WTC11 (cell line): ENCODE measurements around the gene NUDT21. TPM values are rescaled to one million over a fixed set of nuclear protein-coding genes. Genes with fewer than 3 reads are reported as not detected.

ENCODE experiments used
- ATAC-seq: fragments of 200-7000 bp; cut with Tn5 transposase; 2 replicates; pipeline ENCODE4 v1.10.0; 2021; ENCODE audit warnings: mild to moderate bottlenecking, moderate library complexity
- CTCF ChIA-PET: fragments of 300-600 bp; sonication (Branson Sonifier 250); formaldehyde crosslinking; loops from one replicate; lab custom pipeline; 2021; ENCODE audit warnings: antibody characterized with exemption; lab: Charles Lee
- POLR2A ChIA-PET: fragments of 350-600 bp; sonication (Branson Sonifier 250); formaldehyde crosslinking; loops from one replicate; lab custom pipeline; 2021; ENCODE audit warnings: antibody characterized with exemption; lab: Charles Lee
- DNase-seq: peaks from one replicate; pipeline ENCODE4 v3.0.0; 2021; ENCODE audit warnings: low spot score
- H3K27ac Mint-ChIP-seq: 2 replicates; pipeline ENCODE4 v1.8.0; 2021; ENCODE audit warnings: mixed read lengths
- H3K27me3 Mint-ChIP-seq: 2 replicates; pipeline ENCODE4 v1.8.0; 2021; ENCODE audit warnings: low read depth, mild to moderate bottlenecking, moderate library complexity, mixed read lengths
- H3K36me3 Mint-ChIP-seq: 2 replicates; pipeline ENCODE4 v1.8.0; 2021; ENCODE audit warnings: mixed read lengths
- H3K4me1 Mint-ChIP-seq: 2 replicates; pipeline ENCODE4 v1.8.0; 2022; ENCODE audit warnings: mixed read lengths
- H3K4me3 Mint-ChIP-seq: 2 replicates; pipeline ENCODE4 v1.8.0; 2021; ENCODE audit warnings: mild to moderate bottlenecking, moderate library complexity, mixed read lengths
- H3K9me3 Mint-ChIP-seq: 2 replicates; pipeline ENCODE4 v1.8.0; 2021; ENCODE audit warnings: mixed read lengths
- AR ChIP-seq: fragments of 250-450 bp; sonication (Bioruptor Pico); IDR thresholded peaks from 2 replicates; pipeline ENCODE4 v1.9.0; 2021; ENCODE audit warnings: mild to moderate bottlenecking
- ARID4B ChIP-seq: sonication (generic); formaldehyde crosslinking; IDR thresholded peaks from 2 replicates; pipeline ENCODE4 v1.8.0; 2023; ENCODE audit warnings: missing genetic modification reagents, mild to moderate bottlenecking, borderline replicate concordance
- CBFB ChIP-seq: sonication (generic); formaldehyde crosslinking; IDR thresholded peaks from 2 replicates; pipeline ENCODE4 v1.8.1; 2022; ENCODE audit warnings: mild to moderate bottlenecking, low read depth, missing genetic modification reagents
- CDX4 ChIP-seq: fragments of 250-450 bp; sonication (Bioruptor Pico); IDR thresholded peaks from 2 replicates; pipeline ENCODE4 v1.9.0; 2021; ENCODE audit warnings: moderate library complexity, mild to moderate bottlenecking, inconsistent platforms, borderline replicate concordance
- CREM ChIP-seq: sonication (generic); formaldehyde crosslinking; IDR thresholded peaks from 2 replicates; pipeline ENCODE4 v1.8.1; 2022; ENCODE audit warnings: mild to moderate bottlenecking, missing genetic modification reagents, moderate library complexity
- FOXP4 ChIP-seq: sonication (generic); formaldehyde crosslinking; IDR thresholded peaks from 2 replicates; pipeline ENCODE4 v1.8.0; 2022; ENCODE audit warnings: mild to moderate bottlenecking, missing genetic modification reagents
- GABPB1 ChIP-seq: sonication (generic); formaldehyde crosslinking; IDR thresholded peaks from 2 replicates; pipeline ENCODE4 v1.8.1; 2023; ENCODE audit warnings: mild to moderate bottlenecking, missing genetic modification reagents
- GTF2I ChIP-seq: fragments of 250-450 bp; sonication (Bioruptor Pico); conservative IDR thresholded peaks from 2 replicates; pipeline ENCODE4 v1.4.0; 2021; ENCODE audit warnings: mild to moderate bottlenecking
- IRF1 ChIP-seq: sonication (generic); formaldehyde crosslinking; IDR thresholded peaks from 2 replicates; pipeline ENCODE4 v1.8.0; 2023; ENCODE audit warnings: missing genetic modification reagents
- IRF2 ChIP-seq: sonication (generic); formaldehyde crosslinking; IDR thresholded peaks from 2 replicates; pipeline ENCODE4 v1.8.0; 2022; ENCODE audit warnings: low read depth, missing genetic modification reagents, borderline replicate concordance
- MLX ChIP-seq: sonication (generic); formaldehyde crosslinking; IDR thresholded peaks from 2 replicates; pipeline ENCODE4 v1.8.1; 2023; ENCODE audit warnings: mild to moderate bottlenecking, missing genetic modification reagents, moderate library complexity
- NFATC4 ChIP-seq: fragments of 250-450 bp; sonication (Bioruptor Pico); IDR thresholded peaks from 2 replicates; pipeline ENCODE4 v1.9.0; 2021; ENCODE audit warnings: mild to moderate bottlenecking
- NFYB ChIP-seq: sonication (generic); formaldehyde crosslinking; conservative IDR thresholded peaks from 2 replicates; pipeline ENCODE4 v1.8.0; 2022; ENCODE audit warnings: low read depth, missing genetic modification reagents
- NR3C1 ChIP-seq: sonication (generic); formaldehyde crosslinking; conservative IDR thresholded peaks from 2 replicates; pipeline ENCODE4 v1.8.1; 2023; ENCODE audit warnings: low read depth, mild to moderate bottlenecking, missing genetic modification reagents
- RORB ChIP-seq: fragments of 250-450 bp; sonication (Bioruptor Pico); IDR thresholded peaks from 2 replicates; pipeline ENCODE4 v1.9.0; 2021; ENCODE audit warnings: mild to moderate bottlenecking
- ZBTB43 ChIP-seq: sonication (generic); formaldehyde crosslinking; IDR thresholded peaks from 2 replicates; pipeline ENCODE4 v1.8.1; 2023; ENCODE audit warnings: mild to moderate bottlenecking, missing genetic modification reagents
- ZNF121 ChIP-seq: sonication (generic); formaldehyde crosslinking; IDR thresholded peaks from 2 replicates; pipeline ENCODE4 v1.8.0; 2023; ENCODE audit warnings: missing genetic modification reagents
- total RNA-seq: library from RNA; stranded (reverse); gene quantifications from 3 replicates; pipeline ENCODE4 v1.2.3, GENCODE V29; 2021

Gene NUDT21
- total RNA-seq, 1 experiment from 2014 or later = 263 TPM

- TF ChIP-seq ARID4B (CRISPR knock-in tag) (no peak), IRF2 (no peak)
- TF ChIP-seq, all 79 proteins: peak for 0
Observed at GRCh38 chr16:56419740-56420548, 31.2 kb downstream of the NUDT21 start (continued).

GRCh38 chr16:56417138-56417537 lies 34.0 kb downstream of the NUDT21 start:
- no peak for ATAC-seq
- POLR2A ChIA-PET = no interaction called here
- Mint-ChIP-seq H3K36me3 (peaks cover 5% of the 10 kb centered on the region), H3K27ac (no peak overlapping the region), H3K27me3 (no peaks in the 10 kb centered on the region), H3K9me3 (no peaks in the 10 kb centered on the region), H3K4me1 (peaks cover 32% of the 10 kb centered on the region), H3K4me3 (no peak overlapping the region)
- CTCF ChIA-PET = interaction anchor here (0.7 kb wide), 1 partner anchor 546 kb away, joined by 3 read pairs; no protein-coding TSS in a partner anchor
- no peak for DNase-seq
- TF ChIP-seq CREM = no peak
- no peak for TF ChIP-seq CDX4 (CRISPR knock-in tag)
- no peak for TF ChIP-seq IRF1
- TF ChIP-seq RORB = no peak
- no peak for TF ChIP-seq ZBTB43 (CRISPR knock-in tag)
- no peak for TF ChIP-seq NFYB (CRISPR knock-in tag)

GRCh38 chr16:56415875-56416274 lies 35.3 kb downstream of the NUDT21 start:
- peaks cover 24% of the 10 kb centered on the region for H3K4me1 Mint-ChIP-seq
- POLR2A ChIA-PET = no interaction called here
- no peak for ATAC-seq
- H3K27me3 Mint-ChIP-seq = no peaks in the 10 kb centered on the region
- H3K27ac Mint-ChIP-seq = no peak overlapping the region
- CTCF ChIA-PET = no interaction called here
- no peak for DNase-seq
- 0 out of 2 replicates have a peak, but pooled peaks cover 7% of the 10 kb centered on the region for H3K9me3 Mint-ChIP-seq
- H3K4me3 Mint-ChIP-seq = no peak overlapping the region
- peaks cover 14% of the 10 kb centered on the region for H3K36me3 Mint-ChIP-seq
- TF ChIP-seq ZNF121 (CRISPR knock-in tag) (no peak), AR (CRISPR knock-in tag) (no peak), NR3C1 (CRISPR knock-in tag) (no peak), NFATC4 (CRISPR knock-in tag) (no peak), MLX (CRISPR knock-in tag) (no peak), RORB (no peak), NFYB (CRISPR knock-in tag) (no peak), GTF2I (CRISPR knock-in tag) (no peak), GABPB1 (CRISPR knock-in tag) (no peak), FOXP4 (no peak), CBFB (no peak)
